Stimulated activated CD8-positive, alpha-beta memory T cell treated with anti-CD3 and anti-CD28 coated beads, Interleukin-4, amount 100 ng/mL, for 4 hours (primary cell): Measurements from ENCODE around the gene TMEM174.

Source experiments
- DNase-seq, 2 donors: peaks; one replicate each; pipeline ENCODE4 v3.0.0-alpha.2; 2020; ENCODE audit warnings: low read depth in 2 of 2, low spot score in 1 of 2

The TMEM174 gene

GRCh38 chr5:73172951-73173350, at the start of gene TMEM174:
Gene TMEM174 (plus strand): TSS chr5:73173193. CDS start chr5:73173244, 51 bp downstream.
- no peak for DNase-seq

DNA sequence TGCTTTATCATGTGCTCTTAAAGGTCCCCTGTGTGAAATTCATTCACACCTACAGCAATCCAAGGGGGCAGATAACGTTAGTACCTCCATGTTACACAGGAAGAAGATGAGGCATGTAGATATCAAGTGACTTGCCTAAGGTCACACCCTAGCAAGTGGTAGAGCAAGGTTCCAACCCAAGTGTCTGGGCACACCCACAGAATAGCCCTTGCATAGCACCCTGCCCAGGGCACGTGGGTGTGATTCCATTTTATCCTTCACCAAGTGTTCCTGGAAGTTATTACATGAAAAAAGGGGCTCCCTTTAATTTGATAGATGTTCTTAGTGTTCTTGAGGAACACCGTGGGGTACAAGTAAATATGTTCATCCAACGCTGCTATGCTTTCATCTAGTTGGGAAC, 47.7 kb upstream of the TMEM174 start:
- no peak for DNase-seq

DNA sequence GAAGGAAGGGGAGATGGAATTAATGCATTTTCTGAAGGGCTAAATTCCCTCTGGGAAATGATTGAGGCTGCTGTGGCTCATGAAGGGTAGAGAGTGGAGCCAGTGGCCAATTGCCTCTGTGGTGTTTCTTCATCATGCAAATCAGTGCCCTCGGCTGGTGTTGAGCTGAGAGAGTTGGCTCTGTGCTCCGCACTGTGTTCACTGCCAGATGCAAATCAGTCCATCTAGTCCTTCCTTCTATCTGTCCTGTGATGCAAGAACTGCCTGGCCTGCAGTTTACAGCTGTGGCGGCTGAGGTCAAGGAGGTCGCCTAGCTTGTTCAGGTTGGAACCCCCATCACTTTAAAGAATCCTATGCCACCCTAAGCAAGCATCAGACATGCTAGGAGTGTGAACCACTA, 46.6 kb upstream of the TMEM174 start:
- no peak for DNase-seq

GRCh38 chr5:73126957-73127356, 46.0 kb upstream of the TMEM174 start:
- no peak for DNase-seq

DNA sequence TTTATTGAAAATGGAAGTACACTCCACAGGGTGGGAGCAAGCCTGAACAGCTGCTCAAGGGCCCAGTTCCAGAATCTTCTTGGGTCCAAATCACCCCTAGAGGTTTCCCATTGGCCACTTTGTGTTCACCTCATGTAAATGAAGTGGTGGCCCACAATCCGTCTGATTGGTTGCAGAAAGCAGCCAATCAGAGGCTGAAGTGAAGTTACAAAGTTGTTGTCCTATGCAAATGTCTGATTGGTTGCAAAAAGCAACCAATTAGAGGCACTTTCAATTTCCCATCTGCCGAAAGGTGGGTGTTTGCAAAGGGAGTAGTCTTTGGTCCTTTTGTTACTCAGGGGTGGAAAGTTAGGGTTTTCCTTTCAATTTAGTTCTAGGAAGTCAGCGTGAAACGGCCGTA, 43.9 kb upstream of the TMEM174 start:
- no peak for DNase-seq

DNA sequence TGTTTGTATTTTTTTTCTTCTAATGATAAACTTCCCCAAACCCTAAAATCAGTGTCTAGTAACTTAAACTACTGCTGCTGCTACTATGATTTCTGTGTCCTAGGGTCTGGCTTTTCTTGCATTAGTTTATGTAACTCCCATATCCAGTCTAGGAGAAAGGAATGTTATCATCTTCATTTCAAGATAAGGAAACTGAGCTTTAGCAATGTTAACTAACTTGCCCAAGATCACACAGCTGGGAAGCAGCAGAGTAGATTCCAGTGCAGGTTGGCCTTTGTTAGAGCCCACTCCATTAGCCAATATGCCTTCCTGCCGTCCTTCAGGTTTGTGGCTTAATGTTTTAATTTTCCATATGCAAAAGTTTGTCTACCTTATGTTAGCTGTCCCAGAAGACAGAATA, 42.2 kb upstream of the TMEM174 start:
- DNase-seq: no peak

DNA sequence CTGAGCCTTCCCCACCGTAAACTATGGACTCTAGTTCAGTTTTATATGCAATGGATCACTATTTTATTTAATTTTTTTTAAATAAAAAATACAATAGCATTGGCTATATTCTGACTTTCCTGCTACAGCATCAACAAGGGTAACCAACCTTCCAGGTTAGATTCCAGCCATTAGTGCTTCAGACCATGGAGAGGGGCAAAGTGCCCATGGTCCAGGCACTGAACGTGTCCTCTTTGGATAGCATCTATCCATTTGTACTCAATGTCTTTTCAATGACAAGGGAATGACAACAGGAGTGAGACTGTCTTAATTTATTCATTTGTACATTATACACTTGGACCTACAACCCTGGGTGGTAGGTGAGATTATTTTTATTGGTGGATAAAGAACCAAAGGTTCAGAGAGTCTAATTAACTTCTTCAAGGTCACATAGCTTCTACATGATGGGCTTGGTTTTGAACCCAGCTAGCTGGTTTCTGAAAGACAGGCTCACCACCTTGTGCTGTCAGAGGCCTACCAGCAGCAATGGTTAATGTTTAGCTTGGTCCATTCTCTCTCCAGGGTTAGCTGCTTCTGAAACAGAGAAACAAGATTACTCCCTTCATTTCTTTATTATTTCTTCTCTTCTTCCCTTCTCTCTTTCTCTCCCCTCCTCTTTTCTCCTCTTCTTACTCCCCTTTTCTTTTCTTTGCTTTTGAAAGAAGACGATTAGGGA, 41.1 kb upstream of the TMEM174 start:
- DNase-seq: no peak

GRCh38 chr5:73132759-73133158, 40.2 kb upstream of the TMEM174 start:
- DNase-seq: no peak

DNA sequence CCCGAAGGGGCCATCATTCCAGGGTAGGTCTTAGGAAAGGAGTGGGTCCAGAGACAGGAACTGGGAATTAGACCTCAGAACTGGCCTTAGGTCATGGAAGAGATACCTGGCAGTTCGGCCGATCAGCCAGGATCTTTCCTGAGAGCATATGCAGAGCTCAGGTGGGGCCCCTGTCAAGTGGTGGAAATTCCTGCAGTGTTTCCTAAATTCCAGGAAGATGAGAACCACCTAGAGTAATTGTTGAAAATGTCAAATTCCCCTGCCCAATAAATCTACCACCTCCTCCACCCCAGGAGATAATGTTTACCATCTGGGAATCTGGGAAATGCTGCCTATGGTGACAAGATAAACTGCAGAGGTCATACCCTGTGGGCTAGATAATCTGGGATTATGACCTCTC, 38.0 kb upstream of the TMEM174 start:
- no peak for DNase-seq

DNA sequence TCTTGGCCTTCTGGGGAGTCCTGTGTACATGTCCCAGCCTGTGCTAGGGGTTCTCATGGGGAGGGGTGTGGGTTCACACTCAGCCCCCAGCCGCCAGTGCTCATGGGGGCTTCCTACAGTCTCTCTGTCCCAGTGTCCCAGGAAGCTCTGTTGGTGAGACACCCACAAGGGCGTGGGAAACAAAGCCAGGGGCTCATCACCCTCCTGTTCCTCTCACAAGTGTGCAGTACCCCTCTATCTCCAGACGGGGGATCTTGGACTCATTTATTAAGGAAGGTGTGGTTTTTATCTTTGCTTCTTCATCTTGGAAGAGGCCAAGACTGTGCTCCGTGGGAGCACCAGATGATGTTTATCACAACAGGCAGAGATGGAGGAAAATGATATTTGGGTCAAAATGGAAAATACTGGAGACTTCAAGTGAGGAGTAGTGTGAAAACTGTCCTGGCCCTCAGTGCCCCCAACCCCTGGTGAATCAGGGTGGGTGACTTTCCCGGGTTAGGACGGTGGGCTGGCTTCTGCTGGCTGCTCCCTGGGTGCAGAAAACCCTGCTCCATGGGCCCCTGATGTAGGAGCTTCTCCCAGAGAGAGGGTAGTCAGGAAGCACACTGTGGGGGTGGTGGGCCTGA, 37.5 kb upstream of the TMEM174 start:
- no peak for DNase-seq

GRCh38 chr5:73136055-73136562, 36.9 kb upstream of the TMEM174 start:
- no peak for DNase-seq

GRCh38 chr5:73137563-73138530, 35.1 kb upstream of the TMEM174 start:
- no peak for DNase-seq

DNA sequence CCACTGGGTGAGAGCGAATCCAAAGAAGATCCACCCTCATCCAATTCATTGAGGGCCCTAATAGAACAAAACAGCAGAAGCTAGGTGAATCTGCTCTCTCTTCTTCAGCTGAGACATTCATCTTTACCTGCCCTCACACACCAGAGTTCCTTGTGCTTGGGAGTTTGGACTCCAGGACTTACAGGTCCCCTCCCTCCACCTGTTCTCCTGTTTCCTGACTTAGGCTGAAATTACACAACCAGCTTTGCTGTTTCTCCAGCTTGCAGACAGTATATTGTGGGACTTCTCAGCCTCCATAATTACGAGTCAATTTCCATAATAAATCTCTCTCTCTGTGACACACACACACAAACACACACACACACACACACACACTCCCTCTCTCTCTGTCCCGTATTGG, 33.5 kb upstream of the TMEM174 start:
- no peak for DNase-seq

- no peak for DNase-seq
These were observed 32.2 kb upstream of the TMEM174 start for GRCh38 chr5:73140801-73141200.

- DNase-seq: no peak
These were observed 31.0 kb upstream of the TMEM174 start for GRCh38 chr5:73142035-73142434.

DNA sequence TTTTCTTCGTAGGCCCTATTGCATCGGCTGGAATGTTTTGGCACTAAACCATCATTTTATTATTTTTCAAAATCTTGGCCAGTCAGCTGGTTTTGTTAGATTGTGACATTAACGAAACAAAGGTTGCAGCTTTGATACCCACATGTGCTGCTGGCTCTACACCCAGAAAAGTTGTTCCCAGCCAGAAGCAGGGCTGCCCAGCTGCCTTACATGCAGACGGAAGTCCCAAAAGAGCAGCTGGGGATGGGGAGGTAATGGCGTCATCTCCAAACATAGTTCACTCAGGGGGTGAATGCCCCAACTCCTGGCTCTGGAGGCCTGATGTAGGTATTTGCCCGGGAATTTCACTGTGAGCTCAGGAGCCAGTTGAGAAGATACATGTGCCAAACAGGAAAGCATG, 29.3 kb upstream of the TMEM174 start:
- DNase-seq: no peak

DNA sequence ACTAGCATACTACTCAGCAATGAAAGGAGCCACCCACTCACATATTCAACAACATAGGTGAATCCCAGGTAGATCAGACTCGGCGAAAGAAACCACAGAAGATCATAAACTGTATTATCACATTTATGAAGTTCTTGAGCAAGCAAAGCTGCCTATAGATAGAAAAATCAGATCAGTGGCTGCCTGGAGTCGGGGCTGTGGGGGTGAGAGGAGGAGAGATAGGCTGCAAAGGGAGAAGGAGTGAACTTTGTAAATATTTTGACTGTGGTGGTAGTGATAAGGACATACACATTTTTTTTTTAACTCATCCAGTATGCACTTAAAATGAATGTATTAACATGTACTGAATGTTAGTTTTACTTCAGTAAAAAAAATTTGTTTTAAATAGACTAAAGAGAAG, 23.5 kb upstream of the TMEM174 start:
- no peak for DNase-seq

DNA sequence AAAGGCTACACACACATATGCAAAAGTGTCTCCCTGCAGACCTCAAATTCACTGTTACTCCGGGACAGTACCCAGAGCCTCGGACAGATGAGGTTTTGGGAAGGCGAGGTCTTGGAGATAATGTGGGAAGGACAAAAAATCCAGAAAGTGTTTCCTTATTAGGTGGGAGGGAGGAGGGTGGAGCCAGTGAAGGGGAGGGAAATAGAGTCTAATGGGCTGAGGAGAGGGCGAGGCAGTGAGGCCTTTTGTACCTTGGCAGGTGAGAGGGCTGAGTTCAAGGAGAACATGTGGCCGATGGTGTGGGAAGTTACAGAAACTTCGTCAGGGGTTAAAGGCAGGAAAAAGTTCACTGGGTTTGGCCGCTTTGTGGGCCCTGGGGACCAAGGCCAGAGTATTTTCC, 22.1 kb upstream of the TMEM174 start:
- no peak for DNase-seq

DNA sequence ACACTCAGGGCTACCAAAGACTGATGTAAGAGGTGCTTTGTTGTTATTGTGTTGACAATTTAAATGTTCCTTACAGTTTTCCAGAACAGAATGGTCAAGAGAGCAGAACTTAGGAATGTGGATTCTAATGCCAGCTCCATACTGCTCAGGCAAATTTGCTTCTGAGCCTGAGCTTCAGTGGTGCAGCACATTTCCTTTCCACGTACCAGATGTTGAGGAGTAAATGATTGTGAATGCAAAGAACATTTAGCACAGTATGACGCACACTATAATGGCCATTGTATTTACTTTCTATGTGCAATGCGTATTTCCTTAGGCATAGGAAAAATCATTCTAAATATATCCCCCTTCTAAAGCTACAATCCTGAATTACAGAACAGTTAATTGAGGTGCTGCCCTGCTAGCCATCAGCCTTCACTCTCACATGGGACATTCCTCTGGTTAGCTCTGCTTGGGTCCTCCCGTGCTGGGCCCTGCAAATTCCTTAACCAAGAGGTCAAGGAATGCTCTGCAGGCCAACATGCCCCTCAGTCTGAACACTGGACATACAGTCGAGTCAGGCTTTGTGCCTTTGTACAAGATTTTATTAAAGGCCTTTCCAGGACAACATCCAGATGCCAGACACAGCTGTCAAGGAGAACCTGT, 21.1 kb upstream of the TMEM174 start:
- no peak for DNase-seq

- DNase-seq: no peak
These were observed 20.3 kb upstream of the TMEM174 start for GRCh38 chr5:73152411-73153388.
